Endothelial cell of umbilical vein (primary cell): ENCODE data around the gene EIF2D. TPM values are rescaled to one million over a fixed set of nuclear protein-coding genes. Genes with fewer than 3 reads are reported as not detected.

Source experiments
- BruUV-seq: library from RNA; stranded (reverse); fragments of 400-500 nt; replicated peaks from 2 replicates; lab custom pipeline; 2021; lab: Mats Ljungman, UMichigan
- CTCF ChIA-PET: fragments of 300-600, 350-600 bp; sonication (Branson Sonifier 250); formaldehyde crosslinking; loops from one replicate; lab custom pipeline; 2021; ENCODE audit warnings: antibody characterized with exemption, inconsistent platforms; lab: Charles Lee
- POLR2A ChIA-PET: fragments of 300-600, 350-600 bp; sonication (Branson Sonifier 250); formaldehyde crosslinking; loops from one replicate; lab custom pipeline; 2021; ENCODE audit warnings: antibody characterized with exemption, inconsistent platforms; lab: Charles Lee
- DNase-seq: peaks from one replicate; pipeline ENCODE4 v3.0.0-alpha.2; 2011; ENCODE audit warnings: low read depth, low spot score
- FAIRE-seq: peaks from 2 replicates; lab custom pipeline; 2011; peaks lifted over from hg19 to GRCh38; lab: Jason Lieb, UNC
- H2AFZ ChIP-seq: 2 replicates; pipeline ENCODE4 v1.6.0; 2012; ENCODE audit warnings: low read depth, low read length, control low read depth, inconsistent platforms
- H3K27ac ChIP-seq: 2 replicates; pipeline ENCODE4 v1.5.1; 2011; ENCODE audit warnings: low read depth, mild to moderate bottlenecking, control low read depth, low read length, moderate library complexity; ENCODE audit not compliant: insufficient read depth
- H3K27me3 ChIP-seq, 2 experiments: 2 replicates each; pipeline versions ENCODE4 v1.6.0 to v1.6.1; 2011; ENCODE audit warnings: low read length in 2 of 2, mixed read lengths in 1 of 2; ENCODE audit not compliant: control insufficient read depth in 2 of 2, insufficient read depth in 2 of 2
- H3K36me3 ChIP-seq, 2 experiments: 2 replicates in 1 of 2; 3 replicates in 1 of 2; pipeline ENCODE4 v1.5.1; 2011; ENCODE audit warnings: low read length in 2 of 2, mild to moderate bottlenecking in 1 of 2, moderate library complexity in 1 of 2; ENCODE audit not compliant: control insufficient read depth in 2 of 2, insufficient read depth in 2 of 2; ENCODE audit errors: extremely low read depth in 1 of 2
- H3K4me1 ChIP-seq: 3 replicates; pipeline ENCODE4 v1.5.1; 2011; ENCODE audit warnings: mild to moderate bottlenecking, low read length; ENCODE audit not compliant: control insufficient read depth, insufficient read depth; ENCODE audit errors: extremely low read depth
- H3K4me2 ChIP-seq: 2 replicates; pipeline ENCODE4 v1.6.1; 2011; ENCODE audit warnings: low read length, control low read depth, mixed read lengths; ENCODE audit not compliant: insufficient read depth
- H3K4me3 ChIP-seq, 3 experiments: fragments of 200-600 bp in 1 of 3; sonication (generic), shearing (Covaris generic) in 1 of 3; replicated peaks in 1 of 3; 2 replicates each; pipeline ENCODE4 v1.5.1; 2011 to 2016; ENCODE audit warnings: control low read depth in 3 of 3, low read length in 3 of 3, mild to moderate bottlenecking in 2 of 3, inconsistent platforms in 1 of 3, low read depth in 1 of 3, moderate library complexity in 1 of 3; ENCODE audit not compliant: insufficient read depth in 1 of 3
- H3K79me2 ChIP-seq: 2 replicates; pipeline ENCODE4 v1.6.0; 2012; ENCODE audit warnings: low read length, inconsistent platforms; ENCODE audit not compliant: control insufficient read depth, insufficient read depth
- H3K9ac ChIP-seq: replicated peaks from 2 replicates; pipeline ENCODE3; 2011; ENCODE audit warnings: low read length, control low read depth; ENCODE audit not compliant: insufficient read depth; ENCODE audit errors: extremely low read depth
- H3K9me1 ChIP-seq: replicated peaks from 3 replicates; pipeline ENCODE4 v1.6.0; 2011; ENCODE audit warnings: mild to moderate bottlenecking, low read length; ENCODE audit not compliant: control insufficient read depth, insufficient read depth; ENCODE audit errors: extremely low read depth
- H3K9me3 ChIP-seq: replicated peaks from 2 replicates; pipeline ENCODE4 v1.5.1; 2012; ENCODE audit warnings: low read length, inconsistent platforms; ENCODE audit not compliant: control insufficient read depth, insufficient read depth
- H4K20me1 ChIP-seq: replicated peaks from 2 replicates; pipeline ENCODE3; 2011; ENCODE audit warnings: mild to moderate bottlenecking, low read length; ENCODE audit not compliant: control insufficient read depth, insufficient read depth; ENCODE audit errors: extremely low read depth
- CTCF ChIP-seq, 2 donors: IDR thresholded peaks; 1 replicate in 1 of 2; 2 replicates in 1 of 2; pipeline ENCODE4 v1.5.1; 2011; ENCODE audit warnings: low read length in 2 of 2, mild to moderate bottlenecking in 2 of 2, moderate library complexity in 2 of 2, control low read depth in 1 of 2, inconsistent platforms in 1 of 2, low read depth in 1 of 2; ENCODE audit not compliant: insufficient read depth in 1 of 2; ENCODE audit errors: extremely low read depth in 1 of 2
- EZH2 ChIP-seq: IDR thresholded peaks from 2 replicates; pipeline ENCODE4 v1.6.1; 2012; ENCODE audit warnings: borderline replicate concordance, low read depth, mild to moderate bottlenecking, moderate library complexity, low read length, inconsistent platforms; ENCODE audit not compliant: severe bottlenecking
- FOS ChIP-seq: IDR thresholded peaks from 2 replicates; pipeline ENCODE4 v1.6.1; 2011; ENCODE audit warnings: mild to moderate bottlenecking, low read length, moderate library complexity, borderline replicate concordance; ENCODE audit not compliant: insufficient read depth
- GATA2 ChIP-seq: IDR thresholded peaks from 2 replicates; pipeline ENCODE4 v1.7.0; 2011; ENCODE audit warnings: low read depth, mild to moderate bottlenecking, moderate library complexity, mixed read lengths, low read length; ENCODE audit not compliant: insufficient read length, insufficient read depth
- JUN ChIP-seq: IDR thresholded peaks from 2 replicates; pipeline ENCODE4 v1.6.1; 2011; ENCODE audit warnings: borderline replicate concordance, low read depth; ENCODE audit not compliant: insufficient read length, insufficient read depth
- MAX ChIP-seq: IDR thresholded peaks from 2 replicates; pipeline ENCODE4 v1.6.1; 2011; ENCODE audit not compliant: insufficient read depth, insufficient read length
- MYC ChIP-seq: IDR thresholded peaks from one replicate; pipeline ENCODE4 v1.6.1; 2011; ENCODE audit warnings: mild to moderate bottlenecking, low read depth, low read length
- POLR2A ChIP-seq: IDR thresholded peaks from 2 replicates; pipeline ENCODE4 v1.6.1; 2012; ENCODE audit warnings: low read depth, mild to moderate bottlenecking, control low read depth, low read length
- POLR2AphosphoS5 ChIP-seq: IDR thresholded peaks from 2 replicates; pipeline ENCODE4 v1.6.1; 2012; ENCODE audit warnings: low read depth, mild to moderate bottlenecking, control low read depth, low read length, moderate library complexity; ENCODE audit not compliant: insufficient read depth
- dilution Hi-C: fragments of 300-500 bp; cut with MboI; formaldehyde crosslinking; loops from one replicate; pipeline ENCODE4 v1.15.0; 2019; ENCODE audit warnings: low sequenced_read_pairs; ENCODE audit not compliant: extremely low pct_ligation_motif_present
- intact Hi-C: fragments of 100-400 bp; cut with micrococcal nuclease; formaldehyde crosslinking; loops from one replicate; pipeline ENCODE4 v1.10.0; 2022
- polyA plus RNA-seq, 4 experiments: library from polyadenylated mRNA; depleted of rRNA in 3 of 4; stranded (reverse) in 3 of 4; unstranded in 1 of 4; fragments of >200 nt; gene quantifications; 2 replicates each; pipeline versions ENCODE4 v1.2.1 to v1.2.3, GENCODE V29; 2011 to 2012; ENCODE audit warnings: missing spikeins in 1 of 4
- total RNA-seq: library from RNA; stranded (reverse); gene quantifications from 2 replicates; pipeline ENCODE4 v1.2.3, GENCODE V29; 2021

Gene EIF2D
- total and polyA plus RNA-seq, 2 donors (not counting 3 experiments of a cell fraction or from before 2014, with no cell fraction given): 48.0 to 54.1 TPM

- Histone ChIP-seq H3K4me2 (no peak overlapping the region), H3K79me2 (no peaks in the 10 kb centered on the region), H4K20me1 (no peaks in the 10 kb centered on the region), H3K27ac (no peak overlapping the region), H3K9me1 (no peaks in the 10 kb centered on the region), H2AFZ (no peak overlapping the region), H3K9me3 (no peaks in the 10 kb centered on the region), H3K27me3 (peaks cover 7 to 12% of the 10 kb centered on the region in 2 experiments), H3K36me3 (no peaks in the 10 kb centered on the region), H3K4me3 (no peak overlapping the region), H3K4me1 (no peaks in the 10 kb centered on the region), H3K9ac (no peak overlapping the region)
- no peak for TF ChIP-seq MAX
- TF ChIP-seq JUN: no peak
- TF ChIP-seq GATA2: no peak
- TF ChIP-seq POLR2A: no peak
- POLR2A ChIA-PET: no interaction called here
- no TSS peak for BruUV-seq
- DNase-seq (no peak), FAIRE-seq (no peak)
- CTCF ChIA-PET: interaction anchor here (0.7 to 1.5 kb wide), 6 partner anchors 10 to 82 kb away, joined by 3 to 9 read pairs (median 4); no protein-coding TSS in a partner anchor
- intact Hi-C loops: no loop called here
- dilution Hi-C loops: no loop called here
Measured at GRCh38 chr1:206563367-206564207, 48.7 kb downstream of the EIF2D start.

GRCh38 chr1:206560007-206560716 is 52.1 kb downstream of the EIF2D start:
- intact Hi-C loops: no loop called here
- POLR2A ChIA-PET: interaction anchor here (0.6 kb wide), 1 partner anchor 66 kb away, joined by 7 read pairs; no protein-coding TSS in a partner anchor
- no peak overlapping the region for H3K27ac ChIP-seq
- H3K9me1 ChIP-seq: no peaks in the 10 kb centered on the region
- H2AFZ ChIP-seq: no peak overlapping the region
- no peak overlapping the region for H3K4me3 ChIP-seq
- no peaks in the 10 kb centered on the region for H3K36me3 ChIP-seq
- FAIRE-seq: no peak
- BruUV-seq: no TSS peak
- no peaks in the 10 kb centered on the region for H4K20me1 ChIP-seq
- peaks cover 6% of the 10 kb centered on the region for H3K4me1 ChIP-seq
- no peak for DNase-seq
- H3K9ac ChIP-seq: no peak overlapping the region
- no peak overlapping the region for H3K4me2 ChIP-seq
- dilution Hi-C loops: no loop called here
- no peaks in the 10 kb centered on the region for H3K79me2 ChIP-seq
- peaks cover 19% of the 10 kb centered on the region in 2 experiments for H3K27me3 ChIP-seq
- no peak for TF ChIP-seq EZH2
- TF ChIP-seq JUN: no peak
- TF ChIP-seq POLR2A: no peak
- TF ChIP-seq CTCF (IDR thresholded peaks at IDR 0.05; ENCODE audit: extremely low read depth in 1 of 2, insufficient read depth in 1 of 2, low read depth in 1 of 2, low read length in 2 of 2): no peak
- no peak for TF ChIP-seq MAX
- no peak for TF ChIP-seq POLR2AphosphoS5
- no peak for TF ChIP-seq MYC
- TF ChIP-seq FOS: no peak
- TF ChIP-seq GATA2: no peak
- CTCF ChIA-PET: interaction anchor here (1.0 to 1.8 kb wide), 3 partner anchors 9 to 15 kb away, joined by 4 to 11 read pairs (median 5); no protein-coding TSS in a partner anchor
- no peaks in the 10 kb centered on the region for H3K9me3 ChIP-seq
